Neutrophil (primary cell): ENCODE results near the gene CFAP410.

ENCODE experiments used
- H3K27ac ChIP-seq: fragments of 200-600 bp; sonication (generic); 2 replicates; pipeline ENCODE4 v1.5.1; 2016; ENCODE audit warnings: mild to moderate bottlenecking, moderate library complexity
- H3K27me3 ChIP-seq: fragments of 200-600 bp; sonication (generic); 2 replicates; pipeline ENCODE4 v1.6.0; 2016; ENCODE audit warnings: mild to moderate bottlenecking
- H3K36me3 ChIP-seq: fragments of 200-600 bp; sonication (generic); 2 replicates; pipeline ENCODE4 v1.5.1; 2017
- H3K4me1 ChIP-seq, 2 experiments: fragments of 200-600 bp in 1 of 2; sonication (generic) in 1 of 2; 1 replicate in 1 of 2; 2 replicates in 1 of 2; pipeline versions ENCODE4 v1.5.1 to v1.6.1; 2013 to 2016; ENCODE audit warnings: low read depth in 1 of 2, low read length in 1 of 2, mild to moderate bottlenecking in 1 of 2, moderate library complexity in 1 of 2; ENCODE audit not compliant: control insufficient read depth in 1 of 2, insufficient read depth in 1 of 2
- H3K4me3 ChIP-seq, 2 experiments: fragments of 200-600 bp in 1 of 2; sonication (generic) in 1 of 2; 1 replicate in 1 of 2; 2 replicates in 1 of 2; pipeline ENCODE4 v1.5.1; 2013 to 2016; ENCODE audit warnings: low read depth in 1 of 2, low read length in 1 of 2, mild to moderate bottlenecking in 1 of 2, moderate library complexity in 1 of 2
- H3K9me3 ChIP-seq: fragments of 200-600 bp; sonication (generic); 2 replicates; pipeline ENCODE4 v1.5.1; 2016
- TF ChIP-seq, protein P1 (sequence below): fragments of 200-600 bp; sonication (generic); IDR thresholded peaks from 2 replicates; pipeline ENCODE4 v1.5.1; 2016; ENCODE audit warnings: antibody characterized with exemption

CFAP410 gene

DNA sequence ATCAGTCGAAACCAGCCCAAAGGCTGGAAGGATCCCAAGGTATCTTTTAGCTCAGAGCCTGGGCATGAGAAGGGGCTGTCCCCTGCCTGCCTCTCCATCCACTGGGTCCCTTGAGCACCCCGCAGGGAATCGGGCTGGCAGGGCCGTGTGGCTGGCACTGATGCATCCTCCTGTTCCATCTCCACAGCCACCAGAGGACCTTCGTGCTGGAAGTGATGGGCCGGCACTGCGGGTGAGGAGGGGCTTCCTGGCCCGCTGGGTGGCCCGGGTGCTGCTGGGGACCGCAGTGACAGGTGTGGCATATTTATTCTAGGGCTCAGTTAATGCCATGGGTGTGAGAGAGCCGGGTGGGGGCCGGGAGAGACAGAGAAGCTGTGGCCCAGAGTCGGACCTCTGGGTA, 25.7 kb downstream of the CFAP410 start:
- Histone ChIP-seq H3K9me3 (no peaks in the 10 kb centered on the region), H3K27me3 (no peaks in the 10 kb centered on the region), H3K4me1 (no peaks in the 10 kb centered on the region), H3K4me3 (no peak overlapping the region), H3K36me3 (peaks cover 93% of the 10 kb centered on the region), H3K27ac (no peak overlapping the region)
- TF ChIP-seq, protein P1, sequence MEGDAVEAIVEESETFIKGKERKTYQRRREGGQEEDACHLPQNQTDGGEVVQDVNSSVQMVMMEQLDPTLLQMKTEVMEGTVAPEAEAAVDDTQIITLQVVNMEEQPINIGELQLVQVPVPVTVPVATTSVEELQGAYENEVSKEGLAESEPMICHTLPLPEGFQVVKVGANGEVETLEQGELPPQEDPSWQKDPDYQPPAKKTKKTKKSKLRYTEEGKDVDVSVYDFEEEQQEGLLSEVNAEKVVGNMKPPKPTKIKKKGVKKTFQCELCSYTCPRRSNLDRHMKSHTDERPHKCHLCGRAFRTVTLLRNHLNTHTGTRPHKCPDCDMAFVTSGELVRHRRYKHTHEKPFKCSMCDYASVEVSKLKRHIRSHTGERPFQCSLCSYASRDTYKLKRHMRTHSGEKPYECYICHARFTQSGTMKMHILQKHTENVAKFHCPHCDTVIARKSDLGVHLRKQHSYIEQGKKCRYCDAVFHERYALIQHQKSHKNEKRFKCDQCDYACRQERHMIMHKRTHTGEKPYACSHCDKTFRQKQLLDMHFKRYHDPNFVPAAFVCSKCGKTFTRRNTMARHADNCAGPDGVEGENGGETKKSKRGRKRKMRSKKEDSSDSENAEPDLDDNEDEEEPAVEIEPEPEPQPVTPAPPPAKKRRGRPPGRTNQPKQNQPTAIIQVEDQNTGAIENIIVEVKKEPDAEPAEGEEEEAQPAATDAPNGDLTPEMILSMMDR: no peak

- no peak overlapping the region for H3K27ac ChIP-seq
- no peaks in the 10 kb centered on the region for H3K4me1 ChIP-seq
- no peaks in the 10 kb centered on the region for H3K9me3 ChIP-seq
- peaks cover 88% of the 10 kb centered on the region for H3K36me3 ChIP-seq
- no peak overlapping the region for H3K4me3 ChIP-seq
- H3K27me3 ChIP-seq: no peaks in the 10 kb centered on the region
- TF ChIP-seq, protein P1: no peak
Measured at GRCh38 chr21:44312716-44313115, 26.5 kb downstream of the CFAP410 start.

GRCh38 chr21:44312089-44312488, 27.1 kb downstream of the CFAP410 start:
- Histone ChIP-seq H3K36me3 (peaks cover 88% of the 10 kb centered on the region), H3K4me1 (no peaks in the 10 kb centered on the region), H3K9me3 (no peaks in the 10 kb centered on the region), H3K27ac (no peak overlapping the region), H3K27me3 (no peaks in the 10 kb centered on the region), H3K4me3 (no peak overlapping the region)
- TF ChIP-seq, protein P1: no peak

- H3K27ac ChIP-seq: no peak overlapping the region
- no peak overlapping the region for H3K4me3 ChIP-seq
- H3K4me1 ChIP-seq: no peaks in the 10 kb centered on the region
- peaks cover 80% of the 10 kb centered on the region for H3K36me3 ChIP-seq
- TF ChIP-seq, protein P1: no peak
- no peaks in the 10 kb centered on the region for H3K9me3 ChIP-seq
- H3K27me3 ChIP-seq: no peaks in the 10 kb centered on the region
Measured at GRCh38 chr21:44310628-44311507, 28.3 kb downstream of the CFAP410 start.

DNA sequence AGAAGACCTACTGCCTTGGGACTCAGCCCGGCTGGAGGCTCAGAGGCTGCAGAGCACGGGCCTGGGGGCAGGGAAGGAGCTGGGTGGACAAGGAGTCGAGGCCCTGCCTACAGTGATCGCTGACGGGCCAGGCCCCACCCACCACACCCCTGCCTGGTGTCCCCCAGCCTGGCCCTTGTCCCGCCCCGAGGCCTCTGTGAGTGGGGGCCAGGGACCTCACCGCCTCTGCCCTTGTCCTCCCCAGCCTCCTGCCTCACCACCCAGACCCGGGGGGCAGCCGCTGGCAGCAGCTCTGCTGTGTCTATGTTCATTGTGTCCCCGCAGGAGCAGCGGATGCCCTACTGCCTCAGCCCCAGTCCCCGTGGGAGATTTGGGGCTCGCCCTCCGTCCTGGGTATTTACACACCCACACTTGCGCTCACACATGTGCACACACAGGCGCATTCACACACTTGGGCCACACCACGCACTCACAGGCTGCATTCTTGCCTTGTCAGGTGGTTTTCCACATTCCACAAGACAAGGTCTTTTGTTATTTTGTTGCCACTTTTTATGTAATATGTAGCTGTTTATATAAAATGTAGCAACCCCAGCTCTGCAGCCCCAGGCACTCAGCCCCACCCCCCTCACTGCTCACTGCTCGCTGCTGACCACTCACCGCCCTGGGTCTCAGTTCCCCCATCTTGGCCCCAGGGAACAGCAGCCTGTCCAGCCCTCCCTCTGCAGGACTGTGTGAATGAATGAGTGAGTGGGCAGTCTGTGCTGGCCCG, 32.1 kb downstream of the CFAP410 start:
- no peak overlapping the region for H3K4me3 ChIP-seq
- TF ChIP-seq, protein P1: no peak
- no peak overlapping the region for H3K27ac ChIP-seq
- H3K9me3 ChIP-seq: no peaks in the 10 kb centered on the region
- no peaks in the 10 kb centered on the region for H3K27me3 ChIP-seq
- peaks cover 7 to 9% of the 10 kb centered on the region in 2 experiments for H3K4me1 ChIP-seq
- H3K36me3 ChIP-seq: peaks cover 43% of the 10 kb centered on the region
